ENCODE results near the gene PLEKHG1.
A peak's percentile ranks its signal among the peaks of the same experiment; 100 is the strongest.

The PLEKHG1 gene

DNA sequence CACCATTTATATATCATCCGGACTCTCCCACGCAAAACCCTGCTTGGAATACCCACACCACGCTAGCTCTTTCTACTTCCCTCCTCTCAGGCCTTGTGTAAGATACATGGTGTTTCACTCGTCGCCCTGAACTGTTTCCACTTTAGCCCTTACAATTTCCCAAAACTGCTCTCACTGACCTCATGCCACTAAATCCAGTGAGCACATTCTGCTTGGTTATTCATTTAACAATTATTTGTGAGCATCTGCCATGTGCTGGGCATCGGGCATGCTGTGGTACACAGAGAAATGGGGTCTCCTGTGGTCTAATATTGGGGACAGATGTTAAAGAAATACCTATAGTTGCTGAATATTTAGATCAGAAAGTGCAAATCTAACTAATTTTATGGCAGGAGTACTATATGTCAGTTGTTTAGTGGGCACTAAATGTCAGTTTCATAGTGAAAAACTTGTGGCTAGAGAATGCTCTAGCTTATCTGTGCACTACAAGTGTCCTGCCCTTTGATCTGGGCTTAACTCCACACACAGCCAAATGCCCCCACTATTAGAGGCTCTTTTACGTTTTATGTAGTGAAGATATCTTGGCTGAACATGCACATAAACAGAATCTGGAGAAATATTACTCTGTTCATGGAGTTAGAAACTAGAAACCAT, 41.0 kb downstream of the PLEKHG1 start:
- DNase-seq (ENCODE audit: low spot score), result peak; percentile 14

DNA sequence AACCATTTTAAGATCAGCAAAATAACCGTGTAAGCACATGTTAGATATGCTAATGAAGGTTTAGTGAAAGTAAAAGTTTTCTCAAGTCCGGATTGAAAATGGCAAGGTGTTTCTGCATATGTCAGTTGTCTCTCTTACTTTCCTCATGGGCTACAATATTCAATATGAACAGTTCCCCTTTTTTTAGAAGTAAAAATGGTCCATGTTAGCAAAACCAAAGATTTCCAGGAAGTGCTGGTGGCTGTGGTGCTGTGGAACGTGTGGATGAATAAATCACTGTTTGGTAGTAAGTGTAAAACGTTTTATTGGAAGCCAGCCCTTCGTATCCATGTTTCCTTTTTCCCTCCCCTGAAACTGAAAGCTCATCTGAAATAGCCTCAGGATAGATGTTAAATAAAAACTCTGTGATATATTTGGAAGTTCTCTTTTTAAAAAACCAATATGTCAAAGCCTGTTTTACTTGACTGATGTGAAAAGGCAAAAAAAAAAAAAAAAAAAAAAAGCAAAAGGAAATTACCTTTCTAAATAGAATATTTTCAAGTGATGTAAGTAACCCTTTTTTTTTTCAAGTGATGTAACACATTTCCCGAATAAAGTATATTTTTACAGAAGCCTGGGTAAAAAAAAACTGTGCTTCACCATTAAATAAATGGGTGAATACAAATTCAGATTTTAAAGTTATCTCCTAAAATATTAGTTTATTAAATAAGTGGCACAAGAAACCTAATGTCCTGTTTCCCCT, 41.9 kb downstream of the PLEKHG1 start:
- DNase-seq (ENCODE audit: low spot score), result no peak

DNA sequence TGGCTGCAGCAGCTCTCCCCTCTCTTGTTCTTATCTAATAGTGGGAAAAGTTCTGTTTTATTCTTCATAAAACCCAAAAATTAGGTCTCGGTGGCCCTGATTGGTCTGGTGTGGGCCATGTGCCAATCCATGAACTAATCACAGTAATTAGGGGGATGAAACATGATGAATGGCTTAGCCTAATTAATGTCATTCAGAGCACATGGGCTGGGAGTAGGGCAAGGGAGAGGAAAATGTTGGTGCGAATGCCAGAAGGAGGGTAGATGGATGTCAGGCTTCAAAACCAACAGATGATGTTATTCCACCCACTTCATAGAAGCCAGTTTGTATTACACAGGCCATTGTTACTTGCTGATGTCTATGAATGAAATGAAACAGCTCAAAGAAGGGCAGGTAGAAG, 46.5 kb downstream of the PLEKHG1 start:
- DNase-seq (ENCODE audit: low spot score), result no peak

DNA sequence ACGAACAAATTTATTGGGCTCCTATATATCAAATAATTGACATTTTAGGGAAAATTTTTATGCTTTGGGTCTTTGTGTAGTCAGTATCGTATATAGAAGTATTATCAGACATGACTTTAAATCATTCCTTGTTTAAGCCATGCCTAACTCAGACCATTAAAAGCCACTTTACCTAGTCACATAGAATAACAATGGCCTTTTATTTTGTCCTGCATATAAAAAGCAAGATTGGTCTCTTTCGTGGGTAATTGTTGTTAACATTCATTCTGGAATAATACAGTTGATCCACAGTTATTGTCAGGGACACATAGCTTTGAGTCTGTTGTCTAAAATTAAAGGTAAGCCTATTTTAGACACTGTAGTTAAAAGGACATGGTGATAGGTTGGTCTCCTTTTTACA, 47.4 kb downstream of the PLEKHG1 start:
- DNase-seq (ENCODE audit: low spot score), result no peak
